GM19351 (cell line): Measurements from ENCODE around the gene DCUN1D1.

Experiments used
- ATAC-seq: cut with Tn5 transposase; IDR thresholded peaks from one replicate; pipeline ENCODE4 v1.9.1; 2021; ENCODE audit warnings: mild to moderate bottlenecking, moderate library complexity; ENCODE audit not compliant: unreplicated experiment

The DCUN1D1 gene

DNA sequence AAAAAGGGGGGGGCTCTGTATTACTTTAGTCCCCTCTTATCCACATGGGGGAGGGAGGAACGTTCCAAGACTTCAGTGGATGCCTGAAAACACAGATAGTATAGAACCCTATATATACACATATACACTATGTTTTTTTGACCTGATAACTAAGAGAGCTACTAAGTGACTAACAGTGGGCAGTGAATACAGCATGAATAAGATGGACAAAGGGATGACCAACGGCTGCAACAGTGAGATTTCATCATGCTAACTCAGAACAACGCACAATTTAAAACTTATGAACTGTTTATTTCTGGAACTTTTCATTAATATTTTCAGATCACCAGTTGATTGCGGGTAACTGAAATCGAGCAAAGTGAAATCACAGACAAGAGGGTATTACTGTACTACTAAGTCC, 7.3 kb downstream of the DCUN1D1 start:
- ATAC-seq, result no peak

GRCh38 chr3:182972387-182972786, 8.0 kb downstream of the DCUN1D1 start:
- no peak for ATAC-seq

DNA sequence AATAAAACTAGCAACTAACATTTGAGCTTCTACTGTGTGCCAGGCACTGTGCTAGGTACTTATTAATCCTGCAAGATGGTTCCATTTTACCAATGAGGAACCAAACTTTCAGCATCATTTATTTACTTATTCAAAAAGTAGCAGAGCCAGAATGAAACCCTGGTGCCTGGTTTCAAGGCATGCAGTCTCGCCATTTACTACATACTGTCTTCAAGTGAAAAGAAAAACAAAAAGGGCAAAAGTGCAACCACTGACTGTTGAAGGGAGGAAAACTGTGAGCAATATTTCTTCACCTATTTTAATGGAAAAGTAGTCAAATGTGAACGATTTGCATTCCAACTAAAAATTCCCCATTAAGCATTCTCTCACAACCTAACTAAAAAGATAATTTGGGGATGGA, 8.7 kb downstream of the DCUN1D1 start:
- peak; percentile 39 for ATAC-seq

DNA sequence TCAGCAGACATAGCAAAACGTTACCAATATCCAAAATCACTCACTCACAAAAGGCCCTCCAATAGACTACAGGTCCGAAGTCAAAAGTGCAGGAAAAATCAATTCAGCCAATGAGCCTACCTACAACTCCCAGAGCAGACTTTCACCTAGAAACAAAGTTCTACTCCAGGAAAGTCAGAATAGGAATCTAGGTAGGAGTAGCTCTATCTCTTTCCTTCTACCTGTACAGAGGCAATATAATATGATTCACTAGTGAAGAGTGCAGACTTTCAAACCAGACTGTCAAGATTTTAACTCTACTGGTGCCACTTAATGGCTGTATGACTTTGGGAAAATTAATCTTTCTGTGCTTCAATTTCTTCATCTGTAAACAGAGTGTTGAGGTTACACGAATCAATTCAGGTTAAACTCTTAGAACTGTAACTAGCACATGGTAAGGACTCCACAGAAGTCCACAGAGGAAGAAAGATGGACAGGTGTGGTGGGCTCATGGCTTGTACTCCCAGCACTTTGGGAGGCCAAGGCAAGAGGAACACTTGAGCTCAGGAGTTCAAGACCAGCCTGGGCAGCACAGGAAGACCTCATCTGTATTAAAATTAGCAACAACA, 9.4 kb downstream of the DCUN1D1 start:
- ATAC-seq, result no peak

DNA sequence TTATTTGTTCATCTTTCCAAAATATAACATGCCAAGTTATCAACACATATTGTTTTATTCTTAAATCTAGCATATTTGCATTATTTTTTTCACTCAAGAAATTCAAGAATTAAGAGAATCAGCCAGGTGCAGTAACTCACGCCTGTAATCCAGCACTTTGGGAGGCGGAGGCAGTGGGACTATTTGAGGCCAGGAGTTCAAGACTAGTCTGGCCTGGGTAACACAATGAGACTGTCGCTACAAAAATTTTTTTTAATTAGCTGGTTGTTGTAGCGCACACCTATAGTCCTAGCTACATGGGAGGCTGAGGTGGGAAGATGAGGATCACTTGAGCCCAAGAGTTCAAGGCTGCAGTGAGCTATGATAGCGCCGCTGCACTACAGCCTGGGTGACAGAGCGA, 10.5 kb downstream of the DCUN1D1 start:
- no peak for ATAC-seq

GRCh38 chr3:182969277-182969676, 11.1 kb downstream of the DCUN1D1 start:
- ATAC-seq, result no peak

- ATAC-seq, result peak; percentile 55
These were observed 12.8 kb downstream of the DCUN1D1 start for GRCh38 chr3:182967218-182968204.

DNA sequence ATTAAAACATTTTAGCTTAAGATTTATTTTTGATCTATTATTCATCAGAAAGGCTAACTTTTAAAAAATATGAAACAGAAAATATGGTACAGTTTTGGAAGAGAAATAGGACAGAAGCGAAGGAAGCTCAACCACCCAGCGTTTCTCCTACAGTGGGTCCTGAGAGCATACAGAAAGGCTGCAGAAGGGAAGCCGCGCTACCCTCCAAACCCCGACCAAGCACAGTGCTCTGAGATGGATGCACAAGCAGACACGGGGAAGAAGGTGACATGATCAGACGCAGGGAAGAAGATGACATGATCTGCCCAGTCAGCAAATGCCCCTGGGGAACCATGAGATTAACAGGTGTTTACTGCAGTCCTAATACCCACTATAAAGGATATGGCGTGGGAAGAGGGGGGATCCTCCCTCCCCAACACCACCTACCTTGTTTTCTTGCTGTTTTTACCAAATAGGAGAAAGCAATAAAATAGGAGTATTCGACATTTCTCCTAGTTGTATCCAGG, 14.4 kb downstream of the DCUN1D1 start:
- ATAC-seq, result no peak

GRCh38 chr3:182964179-182964578, 16.2 kb downstream of the DCUN1D1 start:
- ATAC-seq, result no peak

- no peak for ATAC-seq
These were observed 18.2 kb downstream of the DCUN1D1 start for GRCh38 chr3:182962166-182962565.

- no peak for ATAC-seq
These were observed 20.6 kb downstream of the DCUN1D1 start for GRCh38 chr3:182959474-182960350.

DNA sequence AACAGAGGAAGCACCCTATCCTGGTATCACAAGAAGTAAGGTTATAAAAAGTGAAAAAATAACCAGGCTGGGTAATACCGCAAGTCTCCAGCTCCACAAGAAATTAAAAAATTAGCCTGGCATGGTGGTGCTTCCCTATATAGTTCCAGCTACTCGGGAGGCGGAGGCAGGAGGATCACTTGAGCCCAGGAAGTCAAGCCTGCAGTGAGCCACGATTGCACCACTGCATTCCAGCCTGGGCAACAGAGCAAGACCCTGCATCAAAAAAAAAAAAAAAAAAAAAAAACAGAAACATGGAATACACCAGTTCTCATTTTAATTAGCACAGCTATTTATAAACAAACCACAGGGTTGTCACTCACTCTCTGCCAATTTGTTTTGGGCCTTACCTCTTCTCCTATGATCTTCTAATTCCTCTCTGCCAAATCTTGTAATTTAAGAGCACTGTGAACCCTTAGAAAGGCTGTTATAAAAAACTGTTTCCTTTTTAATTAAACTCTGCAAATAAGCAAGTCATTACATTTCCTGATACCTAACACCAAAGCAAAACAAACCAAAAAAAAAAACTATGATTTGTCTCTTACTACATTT, 22.6 kb downstream of the DCUN1D1 start:
- no peak for ATAC-seq

DNA sequence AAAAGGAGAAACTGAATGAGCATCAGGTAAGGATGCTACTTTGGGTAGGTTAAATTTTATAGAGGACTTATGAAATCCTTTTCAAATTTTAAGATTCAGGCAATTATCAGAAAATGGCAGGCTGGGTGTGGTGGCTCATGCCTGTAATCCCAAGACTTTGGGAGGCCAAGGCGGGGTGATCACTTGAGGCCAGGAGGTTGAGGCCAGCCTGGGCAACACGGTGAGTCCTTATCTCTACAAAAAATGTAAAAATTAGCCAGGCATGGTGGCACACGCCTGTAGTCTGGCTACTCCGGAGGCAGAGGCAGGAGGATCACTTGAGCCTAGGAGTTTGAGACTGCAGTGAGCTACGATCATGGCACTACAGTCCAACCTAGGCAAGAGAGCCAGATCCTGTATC, 23.1 kb downstream of the DCUN1D1 start:
- no peak for ATAC-seq

DNA sequence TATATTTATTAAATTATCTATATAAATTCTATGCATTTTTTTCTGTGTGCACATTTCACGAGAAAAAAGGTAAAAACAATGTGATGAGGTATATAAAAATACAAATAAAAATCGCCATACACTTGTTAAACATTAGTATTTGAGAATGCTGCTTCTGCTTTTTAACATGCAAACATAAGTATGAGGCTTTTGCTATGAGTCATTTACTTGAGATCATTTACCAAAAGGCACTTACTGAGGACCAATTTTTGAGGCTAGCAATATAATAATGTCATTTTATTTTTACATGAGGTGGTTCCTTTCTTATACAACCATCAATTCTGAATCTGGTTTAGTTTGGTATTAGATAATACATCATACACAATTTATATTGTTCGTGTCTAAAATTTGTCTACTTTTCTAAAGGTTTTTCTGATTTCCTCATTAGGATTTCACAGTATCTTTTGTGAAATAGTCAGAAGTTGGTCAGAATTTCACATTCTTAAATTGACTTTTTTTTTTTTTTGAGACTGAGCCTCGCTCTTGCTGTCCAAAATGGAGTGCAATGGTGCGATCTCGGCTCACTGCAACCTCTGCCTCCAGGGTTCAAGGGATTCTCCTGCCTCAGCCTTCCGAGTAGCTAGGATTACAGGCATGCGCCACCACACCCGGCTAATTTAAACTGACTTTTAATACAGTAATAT, 25.6 kb downstream of the DCUN1D1 start:
- ATAC-seq, result peak; percentile 97

DNA sequence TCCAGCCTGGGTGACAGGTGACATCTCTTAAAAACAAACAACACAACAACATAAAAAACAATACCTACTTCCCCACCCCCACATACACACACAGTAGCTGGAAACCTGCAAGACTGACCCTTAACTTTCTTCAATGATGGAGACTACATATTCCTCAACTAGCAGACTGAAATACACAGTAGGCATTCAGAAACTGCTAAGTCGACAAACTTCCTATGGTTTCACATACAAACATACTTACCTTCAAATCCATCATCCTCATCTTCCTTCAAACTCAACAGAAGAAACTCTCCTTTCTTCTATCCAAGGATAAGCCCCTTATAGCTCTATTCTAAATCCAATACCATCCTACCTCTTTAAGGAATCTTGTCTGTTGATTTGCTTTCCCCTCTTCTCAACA, 30.6 kb downstream of the DCUN1D1 start:
- ATAC-seq, result no peak

- ATAC-seq, result no peak
These were observed 32.0 kb downstream of the DCUN1D1 start for GRCh38 chr3:182948305-182948704.

GRCh38 chr3:182947888-182948287, 32.5 kb downstream of the DCUN1D1 start:
- ATAC-seq, result no peak

DNA sequence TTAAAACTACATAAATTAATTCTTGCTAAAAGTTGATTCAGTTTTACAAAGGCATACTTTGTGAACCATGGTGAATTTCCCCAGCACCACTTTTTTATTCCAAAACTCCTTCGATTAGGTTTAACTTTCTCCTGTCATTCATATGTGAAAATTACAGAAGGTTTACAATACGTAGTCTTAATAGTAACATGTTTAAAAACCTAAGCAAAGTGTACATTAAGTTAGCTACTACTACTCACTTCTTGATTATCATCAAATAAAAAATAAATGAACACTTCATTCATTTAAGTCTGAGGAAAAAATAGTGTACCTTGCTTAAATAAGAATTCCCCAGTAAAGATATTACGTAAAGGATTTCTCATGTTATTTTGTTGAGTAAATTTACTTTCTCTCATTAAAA, 38.6 kb downstream of the DCUN1D1 start:
- no peak for ATAC-seq

DNA sequence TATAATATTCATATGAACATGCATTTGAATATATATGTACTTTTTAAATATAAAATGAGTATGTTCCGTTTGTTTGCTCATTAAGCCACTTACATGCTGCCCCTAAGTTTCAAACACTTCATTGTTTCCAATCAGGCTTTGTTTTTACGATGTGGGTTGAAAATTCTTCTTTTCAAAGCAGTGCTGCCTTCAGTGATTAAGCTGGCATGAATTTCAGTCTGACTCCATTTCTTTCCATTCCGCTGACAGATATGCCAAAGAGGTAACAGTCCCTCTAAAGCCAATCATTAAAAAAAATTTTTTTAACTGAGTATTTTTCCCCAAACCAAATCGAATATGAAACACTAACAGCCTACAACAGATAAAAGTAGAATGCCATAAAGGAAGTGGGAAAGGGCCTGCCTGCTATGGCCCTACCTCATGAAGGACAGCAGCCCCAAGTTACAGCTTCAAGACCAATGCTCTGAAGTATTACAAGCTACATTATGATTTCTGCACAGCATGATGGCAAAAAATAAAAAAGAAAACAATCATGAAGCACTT, 40.0 kb downstream of the DCUN1D1 start:
- no peak for ATAC-seq
